Heart left ventricle (tissue), 16 donors: ENCODE measurements around the gene MAP4K2. TPM values are rescaled to one million over a fixed set of nuclear protein-coding genes. Genes with fewer than 3 reads are reported as not detected.

Experiments used
- ATAC-seq, 4 donors: fragments of 200-7000 bp; cut with Tn5 transposase; one replicate each; pipeline ENCODE4 v1.9.1; 2020 to 2022; ENCODE audit warnings: moderate library complexity in 4 of 4, mild to moderate bottlenecking in 3 of 4, moderate number of reproducible peaks in 1 of 4
- DNase-seq, 5 donors: peaks; one replicate each; pipeline ENCODE4 v3.0.0-alpha.2; 2020
- H3K27ac ChIP-seq, 12 donors: fragments of 200-600 bp; sonication (generic) in 4 of 12; one replicate each; pipeline versions ENCODE4 v1.5.0 to v1.8.0; 2016 to 2022; ENCODE audit warnings: mild to moderate bottlenecking in 2 of 12
- H3K27me3 ChIP-seq, 9 donors: fragments of 200-600 bp; sonication (generic) in 2 of 9; one replicate each; pipeline versions ENCODE4 v1.5.1 to v1.8.0; 2016 to 2022; ENCODE audit warnings: mild to moderate bottlenecking in 3 of 9
- H3K36me3 ChIP-seq, 9 donors: fragments of 200-600 bp; sonication (generic) in 2 of 9; one replicate each; pipeline versions ENCODE4 v1.5.0 to v1.8.0; 2018 to 2022; ENCODE audit warnings: mild to moderate bottlenecking in 2 of 9
- H3K4me1 ChIP-seq, 12 donors: fragments of 200-600 bp; sonication (generic) in 4 of 12; one replicate each; pipeline versions ENCODE4 v1.5.0 to v1.8.0; 2016 to 2022; ENCODE audit warnings: mild to moderate bottlenecking in 3 of 12
- H3K4me3 ChIP-seq, 12 donors: fragments of 200-600 bp; sonication (generic) in 4 of 12; one replicate each; pipeline versions ENCODE4 v1.5.0 to v1.8.0; 2017 to 2022; ENCODE audit warnings: mild to moderate bottlenecking in 9 of 12, moderate library complexity in 4 of 12
- H3K9me3 ChIP-seq, 12 donors: fragments of 200-600 bp; sonication (generic) in 4 of 12; one replicate each; pipeline versions ENCODE4 v1.5.0 to v1.8.0; 2016 to 2022; ENCODE audit warnings: mild to moderate bottlenecking in 1 of 12
- POLR2A ChIP-seq, 2 donors: fragments of 450-650 bp; IDR thresholded peaks; one replicate each; pipeline ENCODE4 v1.6.1; 2017; ENCODE audit warnings: antibody characterized with exemption in 2 of 2, mild to moderate bottlenecking in 2 of 2, moderate library complexity in 2 of 2
- WGBS, 4 donors: extraction: QIAGEN DNeasy Blood & Tissue Kit in 2 of 4; methylation state at CpG; one replicate each; pipeline versions ENCODE4 v1.1.5 to v1.1.7; 2013 to 2018; 5-methylcytosine and 5-hydroxymethylcytosine counted together
- intact Hi-C, 10 donors: fragments of 100-400 bp; cut with DNase I; formaldehyde crosslinking; loops; one replicate each; pipeline versions ENCODE4 v1.11.1 to v1.14.2; 2022
- polyA plus RNA-seq, 2 donors: library from polyadenylated mRNA; stranded (reverse); fragments of 200-250 nt; gene quantifications; one replicate each; pipeline ENCODE4 v1.2.3, GENCODE V29; 2013
- total RNA-seq, 9 donors: library from RNA; depleted of rRNA in 2 of 9; stranded (reverse); fragments of >200 nt in 2 of 9; fragmentation: NEBNext Ultra II Directional in 3 of 9; extraction: Animal tissue kit (Norgen Biotek cat#: 25700) in 3 of 9; gene quantifications; one replicate each; pipeline versions ENCODE4 v1.1.0 to v1.2.4, GENCODE V29; 2016 to 2023
- TF ChIP-seq, protein P1 (sequence below), 12 donors: fragments of 200-600 bp; sonication (generic) in 4 of 12; IDR thresholded peaks; one replicate each; pipeline versions ENCODE4 v1.5.0 to v1.8.0; 2018 to 2022; ENCODE audit warnings: antibody characterized with exemption in 12 of 12, mild to moderate bottlenecking in 5 of 12
- donor health status: ischemic (EF 13 %, LVEDD 7.1; RV severe dilation, severe dysfunction).
- donor health status: healthy with polysubstance abuse.
- donor health status: DM: no; HTN: yes; CAD: no.
- donor health status: DM: no; HTN: no; CAD: no.
- donor health status: ischemic (EF 25% LVEDD 6.9; RV normal size, moderate dysfunction).
- donor health status: ischemic (EF 25% LVEDD 5.7; RV mildly dilated, moderate dysfunction).
- donor health status: healthy.
- donor health status: DM: yes; HTN: yes; CAD: no.
- donor health status: ischemic (EF 35%, LVEDD 5.7; RV mildly dilated, moderate dysfunction).
- donor health status: nonischemic (EF 11% LVEDD 7.7; RV severe dilation, severe dysfunction).
- donor health status: DM: yes; HTN: yes; CAD: no.
- donor health status: PGD.
- donor health status: ischemic (EF 29% LVEDD 5.4; RV normal size, mild dysfunction).
- donor health status: nonischemic (EF 23%, LVEDD 6.1; RV moderate dilation, normal function).

Gene MAP4K2
- total and polyA plus RNA-seq, 11 donors = 7.0 to 27.5 (median 8.6) TPM

- H3K4me1 ChIP-seq = peaks cover 5 to 47% (median 24%) of the 10 kb centered on the region in 12 donors
- 7 to 14% (median 11%) methylated on average over 21 to 54 of the region's 54 CpGs for WGBS, 4 donors
- intact Hi-C loops = no loop called here
- DNase-seq (no peak), ATAC-seq (peak in 1 of 4 donors; percentile 1)
- TF ChIP-seq, protein P1, sequence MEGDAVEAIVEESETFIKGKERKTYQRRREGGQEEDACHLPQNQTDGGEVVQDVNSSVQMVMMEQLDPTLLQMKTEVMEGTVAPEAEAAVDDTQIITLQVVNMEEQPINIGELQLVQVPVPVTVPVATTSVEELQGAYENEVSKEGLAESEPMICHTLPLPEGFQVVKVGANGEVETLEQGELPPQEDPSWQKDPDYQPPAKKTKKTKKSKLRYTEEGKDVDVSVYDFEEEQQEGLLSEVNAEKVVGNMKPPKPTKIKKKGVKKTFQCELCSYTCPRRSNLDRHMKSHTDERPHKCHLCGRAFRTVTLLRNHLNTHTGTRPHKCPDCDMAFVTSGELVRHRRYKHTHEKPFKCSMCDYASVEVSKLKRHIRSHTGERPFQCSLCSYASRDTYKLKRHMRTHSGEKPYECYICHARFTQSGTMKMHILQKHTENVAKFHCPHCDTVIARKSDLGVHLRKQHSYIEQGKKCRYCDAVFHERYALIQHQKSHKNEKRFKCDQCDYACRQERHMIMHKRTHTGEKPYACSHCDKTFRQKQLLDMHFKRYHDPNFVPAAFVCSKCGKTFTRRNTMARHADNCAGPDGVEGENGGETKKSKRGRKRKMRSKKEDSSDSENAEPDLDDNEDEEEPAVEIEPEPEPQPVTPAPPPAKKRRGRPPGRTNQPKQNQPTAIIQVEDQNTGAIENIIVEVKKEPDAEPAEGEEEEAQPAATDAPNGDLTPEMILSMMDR (IDR thresholded peaks at IDR 0.05) = no peak
- TF ChIP-seq POLR2A (IDR thresholded peaks at IDR 0.05) = no peak
- H3K27ac ChIP-seq = peak overlapping the region; percentile 49 to 95 (median 91)
- no peaks in the 10 kb centered on the region for H3K27me3 ChIP-seq
- no peaks in the 10 kb centered on the region for H3K9me3 ChIP-seq
- peaks cover 0 to 39% (median 21%) of the 10 kb centered on the region in 9 donors for H3K36me3 ChIP-seq
- peak overlapping the region; percentile 35 to 89 (median 71) for H3K4me3 ChIP-seq
These were observed 450 bp downstream of the MAP4K2 start for GRCh38 chr11:64802370-64803157.

- Histone ChIP-seq H3K27me3 (no peaks in the 10 kb centered on the region), H3K27ac (peak overlapping the region; percentile 49 to 95 (median 91)), H3K4me3 (peak overlapping the region in 11 of 12 donors; percentile 2 to 89 (median 75)), H3K9me3 (no peaks in the 10 kb centered on the region), H3K36me3 (peaks cover 0 to 37% (median 20%) of the 10 kb centered on the region in 9 donors), H3K4me1 (peaks cover 5 to 47% (median 24%) of the 10 kb centered on the region in 12 donors)
- WGBS, 4 donors = 26 to 64% (median 50%) methylated on average over 4 to 13 of the region's 13 CpGs
- no peak for TF ChIP-seq POLR2A (IDR thresholded peaks at IDR 0.05)
- TF ChIP-seq, protein P1 (IDR thresholded peaks at IDR 0.05) = no peak
- DNase-seq (peak in 2 of 5 donors; percentile 40 to 46), ATAC-seq (peak in 2 of 4 donors; percentile 1 to 18)
- intact Hi-C loops = no loop called here
These were observed 1.2 kb downstream of the MAP4K2 start for GRCh38 chr11:64801561-64802369.

DNA sequence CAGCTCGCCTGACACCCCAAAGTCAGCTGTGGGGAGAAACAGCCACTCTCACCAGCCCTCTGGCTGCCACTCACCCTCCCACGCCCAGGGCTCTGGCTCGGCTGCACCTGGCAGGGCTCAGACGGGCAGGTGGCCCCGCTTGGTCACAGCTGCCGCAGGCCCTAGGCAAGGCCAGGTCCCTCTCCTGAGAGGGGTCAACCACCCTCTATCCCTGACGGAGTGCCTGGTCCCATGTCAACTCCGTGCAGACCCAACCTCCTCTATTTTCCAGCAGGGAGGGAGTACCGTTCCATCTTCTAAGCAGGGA, 1.9 kb downstream of the MAP4K2 start:
- Histone ChIP-seq H3K27ac (peak overlapping the region; percentile 39 to 95 (median 91)), H3K9me3 (no peaks in the 10 kb centered on the region), H3K4me1 (peaks cover 5 to 47% (median 24%) of the 10 kb centered on the region in 12 donors), H3K4me3 (peak overlapping the region in 1 of 12 donors; percentile 76), H3K27me3 (no peaks in the 10 kb centered on the region), H3K36me3 (peaks cover 0 to 36% (median 26%) of the 10 kb centered on the region in 9 donors)
- no peak for ATAC-seq
- WGBS, 4 donors = 74 to 84% (median 81%) methylated on average over 8 to 9 of the region's 9 CpGs
- DNase-seq = no peak
- no peak for TF ChIP-seq POLR2A (IDR thresholded peaks at IDR 0.05)
- TF ChIP-seq, protein P1 (IDR thresholded peaks at IDR 0.05) = no peak
- intact Hi-C loops = no loop called here
